DMS 273 (cell line): Measurements from ENCODE around the gene ANKRD39.
"Not testable (repeated sequence)": the region's sequence is repeated elsewhere in the genome, so short reads cannot be mapped to it uniquely, and the experiment has no call there.

Experiments used
- DNase-seq: peaks from one replicate; lab custom pipeline; 2025; ENCODE audit not compliant: unreplicated experiment; lab: John Stamatoyannopoulos, UW

ANKRD39 gene

GRCh38 chr2:96810783-96811192, 47.0 kb downstream of the ANKRD39 start:
- DNase-seq = no peak

GRCh38 chr2:96809951-96810782, 47.6 kb downstream of the ANKRD39 start:
- DNase-seq = no peak

GRCh38 chr2:96809216-96809882, 48.5 kb downstream of the ANKRD39 start:
- no peak for DNase-seq

GRCh38 chr2:96808176-96808837, 49.5 kb downstream of the ANKRD39 start:
- DNase-seq = no peak

GRCh38 chr2:96807127-96807471, 50.7 kb downstream of the ANKRD39 start:
- no peak for DNase-seq

GRCh38 chr2:96806468-96807126, 51.2 kb downstream of the ANKRD39 start:
- DNase-seq = no peak

GRCh38 chr2:96805946-96806345, 51.9 kb downstream of the ANKRD39 start:
- not testable (repeated sequence) for DNase-seq

- no peak for DNase-seq
These were observed 52.8 kb downstream of the ANKRD39 start for GRCh38 chr2:96804986-96805385.

- DNase-seq = no peak
These were observed 55.1 kb downstream of the ANKRD39 start for GRCh38 chr2:96802721-96803120.

- no peak for DNase-seq
These were observed 55.8 kb downstream of the ANKRD39 start for GRCh38 chr2:96801786-96802595.

GRCh38 chr2:96801005-96801785, 56.6 kb downstream of the ANKRD39 start:
- DNase-seq = peak; percentile 81

GRCh38 chr2:96800061-96801004, 57.5 kb downstream of the ANKRD39 start:
- no peak for DNase-seq

GRCh38 chr2:96799623-96799935, 58.2 kb downstream of the ANKRD39 start:
- DNase-seq = peak; percentile 49

GRCh38 chr2:96798733-96799622, 58.8 kb downstream of the ANKRD39 start:
- DNase-seq = no peak
